Prostate gland (tissue), 2 donors: ENCODE results near the gene CSNK1G2. TPM values are rescaled to one million over a fixed set of nuclear protein-coding genes. Genes with fewer than 3 reads are reported as not detected.

Experiments
- DNase-seq: peaks from one replicate; pipeline ENCODE4 v3.0.0-alpha.2; 2019; ENCODE audit warnings: low spot score
- H3K27ac ChIP-seq, 2 donors: fragments of 200-600 bp; sonication (generic); 2 replicates each; pipeline ENCODE4 v1.5.1; 2017 to 2019
- H3K27me3 ChIP-seq: fragments of 200-600 bp; sonication (generic); replicated peaks from 2 replicates; pipeline ENCODE4 v1.5.1; 2019; ENCODE audit not compliant: insufficient read depth
- H3K36me3 ChIP-seq, 2 donors: fragments of 200-600 bp; sonication (generic); 1 replicate in 1 of 2; 2 replicates in 1 of 2; pipeline versions ENCODE4 v1.5.1 to v1.8.1; 2017 to 2019
- H3K4me1 ChIP-seq: fragments of 200-600 bp; sonication (generic); replicated peaks from 2 replicates; pipeline ENCODE4 v1.5.1; 2019
- H3K4me3 ChIP-seq, 2 donors: fragments of 200-600 bp; sonication (generic); 2 replicates each; pipeline ENCODE4 v1.5.1; 2017 to 2019
- H3K9me3 ChIP-seq: fragments of 200-600 bp; sonication (generic); 2 replicates; pipeline ENCODE4 v1.5.1; 2017
- POLR2A ChIP-seq: fragments of 450-650 bp; IDR thresholded peaks from one replicate; pipeline ENCODE4 v1.6.1; 2016; ENCODE audit warnings: antibody characterized with exemption, mild to moderate bottlenecking
- POLR2AphosphoS5 ChIP-seq: sonication (generic); formaldehyde crosslinking; IDR thresholded peaks from one replicate; pipeline ENCODE4 v1.6.1; 2017; ENCODE audit warnings: antibody characterized with exemption
- WGBS: methylation state at CpG from one replicate; pipeline ENCODE4 v1.1.5; 2018; 5-methylcytosine and 5-hydroxymethylcytosine counted together
- intact Hi-C: fragments of 100-400 bp; cut with DNase I; formaldehyde crosslinking; loops from one replicate; pipeline ENCODE4 v1.14.2; 2022
- total RNA-seq, 2 donors: library from RNA; depleted of rRNA; stranded (reverse); fragments of >200 nt; gene quantifications; one replicate each; pipeline ENCODE4 v1.1.0, GENCODE V29; 2016
- TF ChIP-seq, protein P1 (sequence below), 4 experiments: fragments of 200-600 bp in 2 of 4; fragments of 450-650 bp in 2 of 4; sonication (generic) in 2 of 4; IDR thresholded peaks; 1 replicate in 3 of 4; 2 replicates in 1 of 4; pipeline ENCODE4 v1.5.1; 2016 to 2019; ENCODE audit warnings: antibody characterized with exemption in 4 of 4, mild to moderate bottlenecking in 2 of 4, moderate library complexity in 2 of 4

The CSNK1G2 gene
- total RNA-seq, 2 donors from 2014 or later, result 56.5 to 107 TPM

DNA sequence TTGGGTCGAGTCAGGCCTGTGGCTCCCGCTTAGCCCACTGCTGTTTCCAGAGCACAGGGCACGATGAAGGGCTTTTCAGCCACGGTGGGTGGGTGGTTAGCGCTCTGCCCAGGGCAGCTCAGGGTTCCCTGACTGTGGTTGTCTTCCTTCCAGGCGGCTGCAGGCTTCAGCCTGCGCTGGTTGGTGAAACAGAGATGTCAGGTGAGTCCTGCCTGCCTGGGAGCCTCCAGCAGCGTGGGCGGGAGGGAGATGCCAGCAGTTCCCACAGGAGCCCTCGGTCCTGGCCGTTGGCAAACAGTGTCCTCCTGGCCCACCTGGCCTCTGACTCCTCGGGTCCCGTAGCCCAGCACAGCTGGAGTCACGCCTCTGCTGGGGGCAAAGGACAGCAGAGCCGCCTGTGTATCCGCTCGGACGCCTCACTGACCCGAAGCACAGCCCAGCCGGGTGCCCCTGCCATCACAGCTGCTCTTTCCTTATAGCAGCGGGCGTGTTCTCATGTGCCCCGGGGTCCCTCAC lies 26.1 kb upstream of the CSNK1G2 start:
- H3K9me3 ChIP-seq, result no peaks in the 10 kb centered on the region
- intact Hi-C loops, result no loop called here
- H3K4me3 ChIP-seq, result no peak overlapping the region
- TF ChIP-seq POLR2A, result no peak
- TF ChIP-seq, protein P1, sequence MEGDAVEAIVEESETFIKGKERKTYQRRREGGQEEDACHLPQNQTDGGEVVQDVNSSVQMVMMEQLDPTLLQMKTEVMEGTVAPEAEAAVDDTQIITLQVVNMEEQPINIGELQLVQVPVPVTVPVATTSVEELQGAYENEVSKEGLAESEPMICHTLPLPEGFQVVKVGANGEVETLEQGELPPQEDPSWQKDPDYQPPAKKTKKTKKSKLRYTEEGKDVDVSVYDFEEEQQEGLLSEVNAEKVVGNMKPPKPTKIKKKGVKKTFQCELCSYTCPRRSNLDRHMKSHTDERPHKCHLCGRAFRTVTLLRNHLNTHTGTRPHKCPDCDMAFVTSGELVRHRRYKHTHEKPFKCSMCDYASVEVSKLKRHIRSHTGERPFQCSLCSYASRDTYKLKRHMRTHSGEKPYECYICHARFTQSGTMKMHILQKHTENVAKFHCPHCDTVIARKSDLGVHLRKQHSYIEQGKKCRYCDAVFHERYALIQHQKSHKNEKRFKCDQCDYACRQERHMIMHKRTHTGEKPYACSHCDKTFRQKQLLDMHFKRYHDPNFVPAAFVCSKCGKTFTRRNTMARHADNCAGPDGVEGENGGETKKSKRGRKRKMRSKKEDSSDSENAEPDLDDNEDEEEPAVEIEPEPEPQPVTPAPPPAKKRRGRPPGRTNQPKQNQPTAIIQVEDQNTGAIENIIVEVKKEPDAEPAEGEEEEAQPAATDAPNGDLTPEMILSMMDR (IDR thresholded peaks at IDR 0.05), result no peak
- no peak for TF ChIP-seq POLR2AphosphoS5
- 87% methylated on average over 23 of the region's 23 CpGs for WGBS
- no peak for DNase-seq
- H3K27me3 ChIP-seq, result no peaks in the 10 kb centered on the region
- peaks cover 3 to 11% of the 10 kb centered on the region in 2 donors for H3K36me3 ChIP-seq
- no peaks in the 10 kb centered on the region for H3K4me1 ChIP-seq
- H3K27ac ChIP-seq, result no peak overlapping the region

DNA sequence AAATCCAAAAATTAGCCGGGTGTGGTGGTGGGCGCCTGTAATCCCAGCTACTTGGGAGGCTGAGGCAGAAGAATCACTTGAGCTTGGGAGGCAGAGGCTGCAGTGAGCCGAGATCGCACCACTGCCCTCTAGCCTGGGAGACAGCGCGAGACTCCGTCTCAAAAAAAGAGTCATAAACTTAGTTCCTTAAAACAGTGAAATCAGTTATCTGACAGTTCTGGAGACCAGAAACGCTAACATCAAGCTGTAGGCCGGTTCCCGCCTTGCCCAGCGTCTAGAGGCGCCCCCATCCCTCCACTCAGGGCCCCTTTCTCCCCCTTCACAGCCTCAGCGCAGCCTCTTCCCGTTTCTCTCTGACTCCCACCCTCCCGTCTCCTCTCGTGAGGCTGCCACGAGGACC lies 23.8 kb upstream of the CSNK1G2 start:
- Histone ChIP-seq H3K4me3 (no peak overlapping the region), H3K4me1 (no peaks in the 10 kb centered on the region), H3K9me3 (no peaks in the 10 kb centered on the region), H3K36me3 (peaks cover 8 to 19% of the 10 kb centered on the region in 2 donors), H3K27ac (no peak overlapping the region), H3K27me3 (no peaks in the 10 kb centered on the region)
- 78% methylated on average over 17 of the region's 17 CpGs for WGBS
- intact Hi-C loops, result no loop called here
- TF ChIP-seq, protein P1 (IDR thresholded peaks at IDR 0.05), result no peak
- DNase-seq, result no peak

DNA sequence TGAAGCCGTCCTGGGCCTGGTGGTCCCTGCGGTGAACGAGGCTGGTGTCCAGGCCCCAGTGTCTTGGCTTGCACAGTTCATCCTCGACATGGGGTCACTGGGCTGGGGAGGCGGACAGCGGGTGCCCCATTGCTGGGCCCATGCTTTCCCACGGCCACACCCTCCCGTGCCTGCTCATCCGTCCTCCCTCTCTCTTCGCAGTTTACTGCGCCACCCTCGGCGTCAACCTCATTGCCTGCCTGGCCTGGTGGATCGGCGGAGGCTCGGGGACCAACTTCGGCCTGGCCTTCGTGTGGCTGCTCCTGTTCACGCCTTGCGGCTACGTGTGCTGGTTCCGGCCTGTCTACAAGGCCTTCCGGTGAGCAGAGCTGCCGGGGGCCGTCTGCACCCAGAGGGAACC lies 23.0 kb upstream of the CSNK1G2 start:
- intact Hi-C loops, result no loop called here
- H3K9me3 ChIP-seq, result no peaks in the 10 kb centered on the region
- H3K36me3 ChIP-seq, result peaks cover 8 to 16% of the 10 kb centered on the region in 2 donors
- no peak overlapping the region for H3K4me3 ChIP-seq
- H3K27me3 ChIP-seq, result no peaks in the 10 kb centered on the region
- no peak for DNase-seq
- TF ChIP-seq POLR2A, result no peak
- TF ChIP-seq POLR2AphosphoS5, result no peak
- TF ChIP-seq, protein P1 (IDR thresholded peaks at IDR 0.05), result no peak
- no peak overlapping the region for H3K27ac ChIP-seq
- no peaks in the 10 kb centered on the region for H3K4me1 ChIP-seq
- WGBS, result 93% methylated on average over 25 of the region's 25 CpGs

DNA sequence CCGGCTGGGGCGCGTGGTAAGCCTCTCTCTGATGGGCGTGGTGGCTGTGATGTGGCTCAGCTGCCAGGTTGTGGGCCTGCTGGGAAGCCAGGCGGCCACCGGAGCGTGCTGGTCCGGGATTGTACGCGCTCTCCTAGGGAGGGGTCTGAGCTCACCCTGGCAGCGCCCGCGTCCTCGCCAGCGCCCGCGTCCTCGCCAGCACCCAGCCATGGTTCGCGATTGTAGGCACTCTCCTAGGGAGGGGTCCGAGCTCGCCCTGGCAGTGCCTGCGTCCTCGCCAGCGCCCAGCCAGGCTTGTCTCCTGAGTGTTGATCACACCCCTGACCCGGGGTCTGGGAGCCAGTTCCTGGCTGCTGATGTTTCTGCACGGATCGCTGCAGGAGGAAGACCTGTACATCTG lies 22.0 kb upstream of the CSNK1G2 start:
- intact Hi-C loops, result no loop called here
- Histone ChIP-seq H3K27ac (no peak overlapping the region), H3K9me3 (no peaks in the 10 kb centered on the region), H3K4me3 (no peak overlapping the region), H3K36me3 (peaks cover 8 to 14% of the 10 kb centered on the region in 2 donors), H3K27me3 (no peaks in the 10 kb centered on the region), H3K4me1 (no peaks in the 10 kb centered on the region)
- WGBS, result 97% methylated on average over 28 of the region's 28 CpGs
- no peak for DNase-seq
- TF ChIP-seq, protein P1 (IDR thresholded peaks at IDR 0.05), result no peak
- TF ChIP-seq POLR2AphosphoS5 (no peak), POLR2A (no peak)

DNA sequence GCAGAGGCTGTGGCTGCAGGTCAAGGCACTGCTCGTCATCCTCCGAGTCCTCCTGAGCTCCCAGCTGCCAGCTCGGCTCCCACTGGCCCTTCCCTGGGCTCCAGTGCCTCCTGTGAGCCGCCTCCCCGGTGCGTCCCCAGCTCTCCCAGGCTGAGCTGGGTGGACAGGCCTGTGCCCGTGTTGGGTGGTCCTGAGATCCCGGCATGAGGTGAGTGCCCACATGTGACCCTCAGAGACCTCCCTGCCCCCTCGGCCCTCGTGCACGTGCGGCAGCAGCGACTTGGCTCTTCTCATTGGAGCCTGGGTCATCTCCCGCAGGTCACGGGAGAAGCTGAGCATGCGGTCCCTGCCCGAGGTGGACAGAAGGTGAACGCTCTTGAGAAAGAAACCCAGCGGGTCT lies 20.3 kb upstream of the CSNK1G2 start:
- no peaks in the 10 kb centered on the region for H3K27me3 ChIP-seq
- TF ChIP-seq POLR2AphosphoS5, result no peak
- TF ChIP-seq POLR2A, result no peak
- TF ChIP-seq, protein P1 (IDR thresholded peaks at IDR 0.05), result no peak
- WGBS, result 92% methylated on average over 19 of the region's 19 CpGs

More for the DNA sequence above, 20.3 kb upstream of the CSNK1G2 start:
- Histone ChIP-seq H3K27ac (no peak overlapping the region), H3K9me3 (no peaks in the 10 kb centered on the region), H3K4me1 (no peaks in the 10 kb centered on the region), H3K4me3 (no peak overlapping the region), H3K36me3 (peaks cover 8 to 22% of the 10 kb centered on the region in 2 donors)
- DNase-seq, result no peak
- intact Hi-C loops, result no loop called here
